ENCODE measurements around the gene RPL22.
A peak's percentile ranks its signal among the peaks of the same experiment; 100 is the strongest.

The RPL22 gene

DNA sequence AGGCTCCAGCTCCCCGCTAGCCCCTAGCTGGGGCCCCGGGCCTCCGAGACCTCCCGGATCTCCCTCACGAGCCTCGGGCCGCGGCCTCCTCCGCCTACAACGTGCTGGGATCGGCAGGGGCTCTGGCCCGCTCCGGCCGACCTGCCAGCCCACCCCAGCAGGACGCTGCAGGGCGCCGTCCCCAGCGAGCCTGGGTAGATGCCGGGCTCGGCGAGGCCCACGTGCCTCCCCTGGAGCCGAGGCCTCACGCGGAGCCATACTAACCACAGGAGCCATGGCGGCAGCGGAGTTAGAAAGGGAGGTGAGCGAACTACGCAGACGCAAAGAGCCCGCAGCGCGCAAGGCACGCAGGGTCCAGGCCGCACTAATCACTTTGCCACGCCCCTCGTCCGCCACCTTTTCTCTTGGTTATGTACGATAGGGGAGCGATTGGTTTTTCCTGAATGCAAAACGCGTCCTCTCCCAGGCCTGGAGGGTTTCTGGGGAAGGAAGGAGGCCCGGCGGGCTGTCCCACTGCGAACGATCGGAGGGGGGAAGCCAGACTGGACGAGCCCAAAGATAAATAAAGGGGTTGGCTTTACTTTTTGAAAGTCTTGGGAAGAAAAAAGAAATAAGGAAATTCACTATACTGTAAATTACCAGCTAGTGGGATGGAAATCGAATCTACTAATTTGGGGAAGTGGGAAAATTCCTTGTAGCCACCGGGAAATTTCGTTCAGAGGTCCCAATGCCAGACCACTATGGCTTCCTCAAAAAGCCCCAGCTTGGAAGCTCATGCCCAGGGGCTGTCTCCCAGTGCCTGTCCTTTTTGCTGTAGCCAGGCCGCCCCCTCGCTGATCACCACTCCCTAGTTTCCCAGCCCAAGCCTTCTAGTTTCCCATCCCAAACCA is at the start of gene RPL22:
RPL22 (minus strand) TSS at position 298 of the 890 bp plus-strand sequence; CDS start at position 276, 22 bp downstream.
- peak; percentile 97 for DNase-seq

DNA sequence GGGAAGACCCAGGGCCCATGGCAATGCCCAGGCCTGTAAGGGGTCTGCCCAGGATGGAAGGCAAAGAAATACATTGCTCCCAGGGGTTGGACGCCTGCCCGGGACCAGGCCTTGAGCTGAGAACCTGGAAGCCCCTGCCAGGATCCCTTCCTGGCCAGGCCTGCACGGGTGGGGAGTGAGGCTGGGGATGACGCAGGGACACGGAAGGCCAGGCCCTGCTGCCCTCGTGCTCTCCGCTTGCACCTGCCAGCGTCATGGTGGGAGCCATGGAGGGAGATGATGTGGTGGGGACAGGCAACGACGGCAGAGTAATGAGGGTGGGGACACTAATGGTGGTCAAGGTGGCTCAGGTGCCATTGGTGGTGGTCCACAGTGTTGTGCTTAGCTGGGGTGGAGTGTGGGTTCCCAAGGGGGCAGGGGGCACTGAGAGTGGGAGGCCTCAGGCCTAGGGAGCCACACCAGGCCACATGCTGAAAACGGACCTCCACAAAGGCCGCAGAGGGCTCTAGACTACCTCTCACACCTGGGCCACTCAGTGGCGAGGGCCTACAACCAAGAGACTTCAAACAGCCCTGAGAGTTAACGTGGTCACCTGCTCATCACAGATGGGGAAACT is 48.9 kb upstream of the RPL22 start:
- DNase-seq, result no peak

GRCh38 chr1:6247651-6248050 is 48.3 kb upstream of the RPL22 start:
- DNase-seq, result no peak

DNA sequence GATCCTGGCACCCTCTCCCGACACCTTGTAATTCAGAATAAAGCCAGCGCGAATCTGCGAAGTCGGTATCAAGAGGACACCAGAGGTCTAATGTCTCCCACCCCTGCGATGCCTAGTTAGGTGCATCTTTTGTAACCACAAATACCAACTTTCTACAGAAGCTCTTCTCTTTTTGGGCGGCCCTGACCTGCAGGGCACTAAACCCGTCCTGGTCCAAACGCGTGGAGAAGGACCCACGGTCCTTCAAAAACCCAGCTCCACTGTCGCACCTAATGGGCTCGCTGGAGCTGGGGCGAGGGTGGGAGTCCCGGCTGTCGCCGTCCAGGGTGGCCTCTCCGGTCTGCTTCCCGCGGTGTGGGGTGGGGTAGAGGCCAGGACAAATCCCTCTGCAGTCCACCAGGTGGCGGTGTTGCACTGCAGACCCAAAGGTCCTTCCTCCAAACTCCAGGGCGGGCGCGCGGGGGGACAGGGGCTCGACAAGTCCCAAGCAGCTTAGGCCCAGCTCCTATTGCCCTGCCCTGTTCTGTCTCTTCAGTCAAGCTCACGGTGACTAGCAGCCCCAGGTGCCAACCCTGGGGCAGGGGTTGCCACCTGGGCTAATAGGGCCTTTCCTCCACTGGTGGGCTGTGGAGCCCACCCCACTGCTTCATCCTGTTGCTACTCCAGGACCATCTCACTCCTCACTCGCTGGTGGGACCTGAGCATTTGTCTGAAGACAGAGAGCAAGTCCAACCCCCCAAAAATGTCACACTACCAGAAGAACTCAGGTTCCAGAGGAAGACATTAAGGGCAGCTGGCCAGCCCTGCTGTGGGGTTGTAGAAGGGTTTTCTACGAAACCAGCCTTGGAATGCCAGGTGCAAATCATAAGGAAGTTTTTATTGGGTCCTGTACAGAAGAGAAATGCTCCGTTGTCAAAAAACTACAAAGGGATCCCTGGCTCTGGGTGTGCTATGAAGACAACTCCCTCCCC is 47.4 kb upstream of the RPL22 start:
- DNase-seq, result peak; percentile 20

DNA sequence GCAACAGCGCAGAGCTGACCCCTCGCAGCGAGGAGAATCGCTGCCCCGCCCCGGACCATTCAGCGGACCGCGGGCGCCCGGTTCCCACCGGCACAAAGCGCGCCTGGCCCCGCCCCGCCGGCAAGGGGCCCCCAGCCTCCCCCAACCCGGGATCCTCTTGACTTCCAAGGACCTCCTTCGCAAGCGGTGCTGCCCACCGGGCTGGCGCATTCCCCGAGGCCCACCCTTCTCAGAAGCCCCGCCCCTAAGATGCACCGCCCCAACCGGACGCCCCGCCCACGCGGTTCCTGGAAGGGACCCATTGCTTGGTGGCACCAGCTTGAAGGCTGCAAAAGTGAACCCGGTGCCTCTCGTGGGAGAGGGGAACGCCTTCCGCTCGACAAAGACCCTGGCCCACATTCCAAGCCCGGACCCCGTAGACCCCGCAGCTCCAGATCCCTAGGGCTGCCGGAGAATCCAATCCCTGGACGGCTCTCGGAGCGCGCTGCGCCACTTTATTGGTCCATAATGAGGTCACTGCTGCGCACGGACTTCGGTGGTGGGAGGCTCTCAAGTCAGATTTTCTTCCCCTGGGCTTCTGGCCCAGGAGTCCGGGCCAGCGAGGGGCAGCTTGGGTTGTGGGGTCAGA is 46.6 kb upstream of the RPL22 start:
- DNase-seq, result no peak

DNA sequence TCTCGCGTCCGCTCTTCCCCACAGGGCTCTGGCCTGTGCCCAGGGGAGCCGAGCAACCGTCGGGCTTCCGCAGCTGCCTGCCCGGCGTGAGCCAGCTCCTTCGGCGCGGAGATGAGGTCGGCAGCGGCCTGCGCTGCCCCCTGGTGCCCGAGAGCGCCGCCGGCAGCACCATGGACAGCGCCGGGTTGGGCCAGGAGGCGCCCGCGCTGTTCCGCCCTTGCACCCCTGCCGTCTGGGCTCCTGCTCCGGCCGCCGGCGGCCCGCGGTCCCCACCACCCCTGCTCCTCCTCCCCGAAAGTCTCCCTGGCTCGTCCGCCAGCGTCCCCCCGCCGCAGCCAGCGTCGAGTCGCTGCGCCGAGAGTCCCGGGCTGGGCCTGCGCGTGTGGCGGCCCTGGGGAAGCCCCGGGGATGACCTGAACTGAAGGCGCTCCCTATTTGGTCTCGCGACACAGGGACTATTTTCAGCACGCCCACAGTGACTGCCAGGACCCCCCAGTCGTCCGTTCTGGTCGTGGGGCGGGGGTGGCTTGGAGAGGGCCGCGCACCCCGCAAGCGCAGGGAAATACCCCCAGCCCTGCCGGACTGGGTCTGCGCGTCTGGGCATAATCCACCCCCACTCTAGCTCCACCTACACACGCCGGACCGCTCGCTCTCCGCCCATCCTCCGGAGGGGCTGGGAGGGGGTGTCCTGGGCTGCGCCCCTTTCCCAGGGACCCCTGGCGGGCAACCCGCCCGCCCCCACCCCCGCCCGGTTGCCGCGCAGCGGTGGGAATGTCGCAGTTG is 45.9 kb upstream of the RPL22 start:
- peak; percentile 60 for DNase-seq

DNA sequence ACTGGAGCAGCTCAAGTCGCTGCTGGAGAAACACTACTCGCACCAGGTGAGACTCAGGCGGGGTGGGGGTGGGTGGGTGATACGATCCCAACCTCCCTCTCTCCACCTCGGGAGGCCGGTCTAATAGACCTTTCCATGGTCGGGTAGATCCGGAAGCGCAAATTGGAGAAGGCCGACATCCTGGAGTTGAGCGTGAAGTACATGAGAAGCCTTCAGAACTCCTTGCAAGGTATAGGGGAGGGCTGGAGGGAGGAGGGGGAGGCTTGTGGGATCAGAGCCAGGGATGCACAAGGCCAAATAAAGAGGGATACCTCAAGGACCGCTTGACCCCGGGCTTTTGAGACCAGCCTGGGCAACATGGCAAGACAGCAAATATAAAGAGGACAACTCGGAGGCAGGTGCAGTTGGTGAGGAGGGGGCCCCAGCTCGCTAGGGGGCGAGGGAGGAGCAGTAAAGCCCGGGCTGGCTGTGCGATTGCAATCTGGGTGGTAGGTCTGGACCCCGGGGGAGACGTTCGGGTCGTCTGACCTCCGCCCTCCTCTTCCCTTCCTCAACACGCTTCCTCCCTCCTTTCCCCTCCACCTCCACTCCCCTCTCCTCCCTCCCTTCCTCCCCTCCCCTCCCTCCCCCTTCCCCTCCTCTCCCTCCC is 45.1 kb upstream of the RPL22 start:
- DNase-seq, result no peak

DNA sequence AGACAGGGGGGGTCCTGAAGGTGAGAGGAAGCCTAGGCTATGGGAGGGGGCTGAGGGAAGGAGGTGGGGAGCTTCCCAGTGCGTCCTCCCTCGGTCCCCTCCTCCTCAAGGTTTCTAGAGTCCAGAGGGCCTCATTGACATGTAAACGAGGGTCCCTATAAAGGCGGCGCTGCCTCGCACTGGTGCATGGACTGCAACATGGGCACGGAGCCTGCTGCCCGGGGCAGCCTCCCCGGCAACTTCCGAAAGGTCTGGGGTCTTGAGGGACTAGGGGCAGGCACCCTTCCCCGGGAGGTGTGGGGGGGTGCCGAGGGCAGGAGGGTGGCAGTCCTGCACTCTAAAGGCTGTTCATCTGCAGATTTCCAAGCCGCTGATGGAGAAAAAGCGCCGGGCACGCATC is 44.6 kb upstream of the RPL22 start, which contains the start of gene HES3:
HES3 (plus strand) TSS at position 187 of the 400 bp plus-strand sequence; CDS start at position 374, 187 bp downstream.
- DNase-seq, result no peak

DNA sequence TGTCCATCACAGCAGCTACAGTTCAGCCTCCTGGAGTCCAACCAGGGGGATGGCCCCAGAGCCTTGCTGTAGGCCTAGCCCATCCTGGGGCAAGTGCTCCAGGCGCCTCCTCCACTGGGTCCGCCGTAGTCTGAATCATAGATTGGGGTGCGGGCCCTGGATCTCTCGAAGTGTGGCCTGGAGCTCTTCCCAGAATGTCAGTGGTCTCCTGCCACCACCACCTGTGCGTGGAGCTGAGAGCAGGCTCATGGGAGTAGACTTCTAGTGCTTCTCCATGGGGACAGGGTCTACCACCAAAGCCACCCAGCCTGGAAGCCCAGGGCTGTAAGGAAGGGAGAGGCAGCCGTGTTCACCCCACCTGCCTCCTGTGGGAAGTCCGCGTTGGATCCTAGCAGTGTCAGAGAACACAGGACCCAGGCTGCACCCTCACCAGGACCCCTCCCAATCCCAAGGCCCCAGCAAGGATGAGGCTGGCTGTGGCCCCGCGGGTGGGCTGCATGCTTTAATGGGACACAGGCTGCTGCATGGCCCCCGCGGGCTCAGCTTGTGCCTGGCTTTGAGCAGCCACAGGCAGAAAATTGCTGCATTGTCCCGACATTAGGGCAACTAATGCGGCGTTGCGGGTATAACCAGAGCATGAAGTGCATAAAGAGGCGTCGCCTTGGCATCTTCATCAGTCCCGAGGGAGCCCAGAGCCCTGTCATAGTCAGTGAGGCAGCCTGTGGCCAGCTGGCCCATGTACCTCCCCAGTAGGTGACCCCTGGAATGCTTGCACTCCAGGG is 43.8 kb upstream of the RPL22 start:
- no peak for DNase-seq

DNA sequence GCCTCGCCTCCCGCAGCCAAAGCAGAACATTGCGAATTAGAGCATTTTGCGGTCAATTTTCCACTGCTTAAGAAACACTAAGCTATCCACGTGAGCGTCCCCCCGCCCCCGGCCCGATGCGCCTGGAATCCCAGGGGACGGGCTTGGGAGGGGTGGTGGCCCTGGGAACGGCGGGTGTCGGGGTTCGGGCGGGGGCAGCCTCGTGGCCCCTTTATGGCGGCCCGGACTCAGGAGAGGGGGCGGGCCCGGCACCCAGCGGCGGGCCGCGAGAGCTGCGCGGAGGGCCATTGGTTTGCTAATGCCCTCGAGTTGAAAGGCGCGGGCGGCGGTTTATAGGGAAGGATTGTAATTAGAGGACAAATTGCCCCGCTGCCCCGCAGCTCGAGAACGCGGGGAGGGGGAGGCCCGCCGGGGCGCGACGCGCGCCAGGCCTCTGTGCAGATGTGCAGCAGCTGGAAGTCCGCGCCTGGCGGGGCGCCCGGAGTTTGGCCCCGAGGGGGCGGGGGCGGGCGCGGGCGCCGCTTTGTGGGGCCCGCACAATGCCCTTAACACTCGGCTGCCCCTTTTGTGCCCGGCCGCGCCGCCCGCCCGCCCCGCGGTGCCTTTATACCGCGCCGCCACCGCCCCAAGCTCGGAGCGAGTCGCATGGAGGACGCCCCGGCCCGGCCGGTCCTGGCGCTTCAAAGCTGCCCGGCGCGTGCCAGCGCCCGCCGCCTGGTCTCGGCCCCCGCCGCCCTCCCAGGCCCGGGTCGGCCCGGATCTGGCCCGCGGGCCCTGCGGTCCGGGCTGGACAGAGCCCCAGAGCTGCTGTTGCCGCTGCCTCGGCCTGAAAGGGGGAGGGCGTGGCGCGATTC is 42.7 kb upstream of the RPL22 start:
- DNase-seq, result no peak

GRCh38 chr1:6241107-6241886 is 41.9 kb upstream of the RPL22 start:
- DNase-seq, result no peak

DNA sequence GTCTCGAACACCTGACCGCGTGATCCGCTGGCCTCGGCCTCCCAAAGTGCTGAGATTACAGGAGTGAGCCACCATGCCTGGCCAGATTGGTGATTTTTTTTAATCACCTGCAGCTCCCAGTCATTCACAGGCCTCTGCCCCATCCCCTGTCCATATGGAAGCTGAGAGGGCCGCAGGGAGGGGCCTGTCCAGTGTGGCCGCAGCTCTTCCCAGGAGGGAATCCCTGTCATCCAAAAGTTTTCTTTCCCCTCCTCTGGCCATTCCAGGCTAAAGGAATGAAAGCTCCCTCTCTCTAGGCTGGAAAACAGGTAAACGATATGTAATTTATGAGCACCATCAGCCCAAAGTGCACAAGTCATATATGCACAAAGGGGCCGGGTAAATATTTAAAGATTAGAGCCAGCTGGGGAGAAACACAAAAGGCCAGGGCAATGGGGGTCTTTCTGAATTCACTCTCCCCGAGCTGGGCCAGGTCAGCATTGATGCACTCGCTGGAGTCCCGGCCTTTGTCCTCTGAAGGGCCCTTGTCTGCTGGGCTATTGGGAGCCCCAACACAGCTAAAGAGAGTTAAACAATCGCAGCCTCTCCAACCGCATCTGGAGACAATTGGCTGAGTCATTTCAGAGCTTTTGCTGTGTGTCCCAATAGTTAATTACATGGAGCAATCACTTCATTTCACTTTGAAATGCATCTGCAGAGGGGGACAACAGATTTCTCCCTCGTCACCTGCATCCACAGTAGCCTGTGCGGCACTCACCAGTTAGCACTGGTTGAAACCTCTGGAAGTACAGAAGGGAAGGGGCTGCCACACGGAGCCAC is 40.8 kb upstream of the RPL22 start:
- DNase-seq, result no peak

- no peak for DNase-seq
Measured at GRCh38 chr1:6239213-6239752, 39.9 kb upstream of the RPL22 start.

DNA sequence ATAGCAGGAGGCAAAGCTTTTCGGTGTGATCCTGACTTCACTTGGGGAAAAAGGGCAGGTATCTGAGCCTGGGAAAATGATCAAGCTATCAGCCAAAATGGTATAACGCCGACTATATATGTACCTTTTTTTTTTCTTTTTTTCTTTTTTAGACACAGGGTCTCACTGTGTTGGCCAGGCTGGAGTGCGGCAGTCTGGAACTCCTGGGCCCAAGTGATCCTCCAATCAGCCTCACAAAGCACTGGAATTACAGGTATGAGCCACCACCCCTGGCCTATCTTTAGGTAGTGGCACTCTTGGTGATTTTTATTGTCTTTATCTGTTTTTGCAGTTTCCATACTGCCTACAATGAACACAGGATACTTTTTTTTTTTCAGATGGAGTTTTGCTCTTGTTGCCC is 37.7 kb upstream of the RPL22 start:
- no peak for DNase-seq

DNA sequence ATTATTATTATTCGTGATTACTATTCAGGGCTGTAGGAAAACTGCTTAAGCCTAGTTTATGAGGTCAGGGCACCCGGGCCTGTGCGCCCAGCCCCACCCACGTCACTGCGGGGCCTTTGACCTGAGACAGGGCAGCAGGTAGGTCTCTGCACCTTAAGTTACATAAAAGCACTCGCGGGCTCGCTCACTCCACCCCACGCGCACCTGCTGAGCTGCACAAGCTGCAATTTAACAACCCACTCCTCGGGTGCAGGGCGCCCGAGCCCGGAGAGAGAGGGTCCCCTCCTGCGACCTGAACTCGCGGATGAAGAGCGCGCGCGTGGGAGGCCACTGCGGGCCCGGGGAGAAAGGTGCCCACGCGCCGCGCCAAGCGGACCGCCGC is 35.9 kb upstream of the RPL22 start:
- no peak for DNase-seq

DNA sequence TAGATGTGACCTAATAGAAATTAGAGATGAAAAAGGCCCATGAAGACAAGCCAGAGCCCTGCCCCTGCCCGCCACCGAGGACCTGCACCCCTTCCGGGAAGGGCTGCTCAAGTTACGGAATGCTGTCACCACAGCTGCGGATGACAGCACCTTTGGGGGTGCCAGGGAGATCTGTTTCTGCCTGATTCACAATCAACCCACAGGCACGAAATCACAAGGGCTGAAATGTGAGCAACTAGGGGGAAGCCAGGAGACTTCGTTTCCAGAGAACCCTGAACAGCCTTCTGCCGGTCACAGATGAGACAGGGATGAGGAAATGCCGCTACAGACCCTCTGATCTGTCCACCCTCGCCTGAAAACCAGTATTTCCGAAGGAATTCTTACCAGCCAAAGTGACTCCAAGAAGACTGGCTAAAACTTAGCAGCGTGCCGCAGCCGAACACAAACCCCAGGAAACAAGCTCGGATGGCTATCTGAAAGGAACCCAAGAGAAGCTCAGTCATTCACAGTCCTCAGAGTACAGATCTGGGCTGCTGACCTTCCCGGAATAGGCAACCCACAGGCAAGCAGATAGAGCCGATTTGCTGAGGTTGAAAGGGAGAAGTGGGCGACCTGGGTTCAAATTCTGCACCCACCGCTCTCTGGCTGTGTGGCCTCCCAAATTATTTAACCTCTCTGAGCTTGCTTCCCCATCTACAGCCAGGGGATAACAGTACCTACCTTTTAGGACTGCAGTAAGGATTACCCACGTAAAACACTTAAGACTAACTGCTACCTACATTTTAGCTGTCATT is 35.3 kb upstream of the RPL22 start:
- no peak for DNase-seq

GRCh38 chr1:6233376-6233775 is 34.0 kb upstream of the RPL22 start:
- DNase-seq, result no peak
